Measurements from ENCODE around the gene NR2F1-AS1. TPM values are rescaled to one million over a fixed set of nuclear protein-coding genes. Genes with fewer than 3 reads are reported as not detected.

Gene NR2F1-AS1
- 20.8 and 23.0 TPM in 2 replicates for total RNA-seq (2014; rRNA removed; shearing (Covaris generic))

- peak; percentile 66 for DNase-seq (ENCODE audit: low spot score)
- in situ Hi-C loops (cut with HindIII; ENCODE audit: low sequenced_read_pairs), result no loop called here
Observed at GRCh38 chr5:93580927-93581445, at the start of gene NR2F1-AS1. Gene NR2F1-AS1 (minus strand): TSS chr5:93581219.

- in situ Hi-C loops (cut with HindIII; ENCODE audit: low sequenced_read_pairs), result no loop called here
- no peak for DNase-seq (ENCODE audit: low spot score)
Observed at GRCh38 chr5:93626801-93627200, 45.8 kb upstream of the NR2F1-AS1 start.

GRCh38 chr5:93623153-93623552 lies 42.1 kb upstream of the NR2F1-AS1 start:
- DNase-seq (ENCODE audit: low spot score), result no peak
- in situ Hi-C loops (cut with HindIII; ENCODE audit: low sequenced_read_pairs), result loop anchor here (25.0 kb wide), 1 partner anchor 264 kb away; no protein-coding TSS in a partner anchor

GRCh38 chr5:93622240-93622885 lies 41.3 kb upstream of the NR2F1-AS1 start:
- DNase-seq (ENCODE audit: low spot score), result peak; percentile 94

GRCh38 chr5:93621327-93621798 lies 40.3 kb upstream of the NR2F1-AS1 start:
- DNase-seq (ENCODE audit: low spot score), result peak; percentile 94
- in situ Hi-C loops (cut with HindIII; ENCODE audit: low sequenced_read_pairs), result loop anchor here (25.0 kb wide), 1 partner anchor 266 kb away; no protein-coding TSS in a partner anchor

More at GRCh38 chr5:93622240-93622885, 41.3 kb upstream of the NR2F1-AS1 start:
- in situ Hi-C loops (cut with HindIII; ENCODE audit: low sequenced_read_pairs), result loop anchor here (25.0 kb wide), 1 partner anchor 265 kb away; no protein-coding TSS in a partner anchor

- in situ Hi-C loops (cut with HindIII; ENCODE audit: low sequenced_read_pairs), result loop anchor here (25.0 kb wide), 1 partner anchor 267 kb away; no protein-coding TSS in a partner anchor
- DNase-seq (ENCODE audit: low spot score), result peak; percentile 89
Observed at GRCh38 chr5:93620487-93621326, 39.7 kb upstream of the NR2F1-AS1 start.

GRCh38 chr5:93616538-93617174 lies 35.6 kb upstream of the NR2F1-AS1 start:
- DNase-seq (ENCODE audit: low spot score), result no peak
- in situ Hi-C loops (cut with HindIII; ENCODE audit: low sequenced_read_pairs), result loop anchor here (25.0 kb wide), 1 partner anchor 271 kb away; no protein-coding TSS in a partner anchor

- no peak for DNase-seq (ENCODE audit: low spot score)
- in situ Hi-C loops (cut with HindIII; ENCODE audit: low sequenced_read_pairs), result loop anchor here (25.0 kb wide), 1 partner anchor 274 kb away; no protein-coding TSS in a partner anchor
Observed at GRCh38 chr5:93612855-93613243, 31.8 kb upstream of the NR2F1-AS1 start.

- in situ Hi-C loops (cut with HindIII; ENCODE audit: low sequenced_read_pairs), result loop anchor here (25.0 kb wide), 1 partner anchor 275 kb away; no protein-coding TSS in a partner anchor
- peak; percentile 57 for DNase-seq (ENCODE audit: low spot score)
Observed at GRCh38 chr5:93611976-93612854, 31.2 kb upstream of the NR2F1-AS1 start.

- in situ Hi-C loops (cut with HindIII; ENCODE audit: low sequenced_read_pairs), result loop anchor here (25.0 kb wide), 1 partner anchor 276 kb away; no protein-coding TSS in a partner anchor
- DNase-seq (ENCODE audit: low spot score), result no peak
Observed at GRCh38 chr5:93611273-93611975, 30.4 kb upstream of the NR2F1-AS1 start.

GRCh38 chr5:93610581-93611272 lies 29.7 kb upstream of the NR2F1-AS1 start:
- no peak for DNase-seq (ENCODE audit: low spot score)
- in situ Hi-C loops (cut with HindIII; ENCODE audit: low sequenced_read_pairs), result loop anchor here (25.0 kb wide), 1 partner anchor 277 kb away; no protein-coding TSS in a partner anchor

- in situ Hi-C loops (cut with HindIII; ENCODE audit: low sequenced_read_pairs), result loop anchor here (25.0 kb wide), 1 partner anchor 278 kb away; no protein-coding TSS in a partner anchor
- DNase-seq (ENCODE audit: low spot score), result no peak
Observed at GRCh38 chr5:93609762-93610161, 28.7 kb upstream of the NR2F1-AS1 start.

- in situ Hi-C loops (cut with HindIII; ENCODE audit: low sequenced_read_pairs), result loop anchor here (25.0 kb wide), 1 partner anchor 278 kb away; no protein-coding TSS in a partner anchor
- DNase-seq (ENCODE audit: low spot score), result no peak
Observed at GRCh38 chr5:93608855-93609254, 27.8 kb upstream of the NR2F1-AS1 start.

- DNase-seq (ENCODE audit: low spot score), result peak; percentile 93
- in situ Hi-C loops (cut with HindIII; ENCODE audit: low sequenced_read_pairs), result loop anchor here (25.0 kb wide), 1 partner anchor 280 kb away; no protein-coding TSS in a partner anchor
Observed at GRCh38 chr5:93607367-93608258, 26.6 kb upstream of the NR2F1-AS1 start.

- in situ Hi-C loops (cut with HindIII; ENCODE audit: low sequenced_read_pairs), result loop anchor here (25.0 kb wide), 1 partner anchor 281 kb away; no protein-coding TSS in a partner anchor
- no peak for DNase-seq (ENCODE audit: low spot score)
Observed at GRCh38 chr5:93606382-93606752, 25.3 kb upstream of the NR2F1-AS1 start.

Measured in G401 (cell line).